Endothelial cell of umbilical vein (primary cell): ENCODE measurements around the gene C17orf113. TPM values are rescaled to one million over a fixed set of nuclear protein-coding genes. Genes with fewer than 3 reads are reported as not detected.

Source experiments
- BruUV-seq: library from RNA; stranded (reverse); fragments of 400-500 nt; replicated peaks from 2 replicates; lab custom pipeline; 2021; lab: Mats Ljungman, UMichigan
- CTCF ChIA-PET: fragments of 300-600, 350-600 bp; sonication (Branson Sonifier 250); formaldehyde crosslinking; loops from one replicate; lab custom pipeline; 2021; ENCODE audit warnings: antibody characterized with exemption, inconsistent platforms; lab: Charles Lee
- POLR2A ChIA-PET: fragments of 300-600, 350-600 bp; sonication (Branson Sonifier 250); formaldehyde crosslinking; loops from one replicate; lab custom pipeline; 2021; ENCODE audit warnings: antibody characterized with exemption, inconsistent platforms; lab: Charles Lee
- DNase-seq: peaks from one replicate; pipeline ENCODE4 v3.0.0-alpha.2; 2011; ENCODE audit warnings: low read depth, low spot score
- FAIRE-seq: peaks from 2 replicates; lab custom pipeline; 2011; peaks lifted over from hg19 to GRCh38; lab: Jason Lieb, UNC
- H2AFZ ChIP-seq: 2 replicates; pipeline ENCODE4 v1.6.0; 2012; ENCODE audit warnings: low read depth, low read length, control low read depth, inconsistent platforms
- H3K27ac ChIP-seq: 2 replicates; pipeline ENCODE4 v1.5.1; 2011; ENCODE audit warnings: low read depth, mild to moderate bottlenecking, control low read depth, low read length, moderate library complexity; ENCODE audit not compliant: insufficient read depth
- H3K27me3 ChIP-seq, 2 experiments: 2 replicates each; pipeline versions ENCODE4 v1.6.0 to v1.6.1; 2011; ENCODE audit warnings: low read length in 2 of 2, mixed read lengths in 1 of 2; ENCODE audit not compliant: control insufficient read depth in 2 of 2, insufficient read depth in 2 of 2
- H3K36me3 ChIP-seq, 2 experiments: 2 replicates in 1 of 2; 3 replicates in 1 of 2; pipeline ENCODE4 v1.5.1; 2011; ENCODE audit warnings: low read length in 2 of 2, mild to moderate bottlenecking in 1 of 2, moderate library complexity in 1 of 2; ENCODE audit not compliant: control insufficient read depth in 2 of 2, insufficient read depth in 2 of 2; ENCODE audit errors: extremely low read depth in 1 of 2
- H3K4me1 ChIP-seq: 3 replicates; pipeline ENCODE4 v1.5.1; 2011; ENCODE audit warnings: mild to moderate bottlenecking, low read length; ENCODE audit not compliant: control insufficient read depth, insufficient read depth; ENCODE audit errors: extremely low read depth
- H3K4me2 ChIP-seq: 2 replicates; pipeline ENCODE4 v1.6.1; 2011; ENCODE audit warnings: low read length, control low read depth, mixed read lengths; ENCODE audit not compliant: insufficient read depth
- H3K4me3 ChIP-seq, 3 experiments: fragments of 200-600 bp in 1 of 3; sonication (generic), shearing (Covaris generic) in 1 of 3; replicated peaks in 1 of 3; 2 replicates each; pipeline ENCODE4 v1.5.1; 2011 to 2016; ENCODE audit warnings: control low read depth in 3 of 3, low read length in 3 of 3, mild to moderate bottlenecking in 2 of 3, inconsistent platforms in 1 of 3, low read depth in 1 of 3, moderate library complexity in 1 of 3; ENCODE audit not compliant: insufficient read depth in 1 of 3
- H3K79me2 ChIP-seq: 2 replicates; pipeline ENCODE4 v1.6.0; 2012; ENCODE audit warnings: low read length, inconsistent platforms; ENCODE audit not compliant: control insufficient read depth, insufficient read depth
- H3K9ac ChIP-seq: replicated peaks from 2 replicates; pipeline ENCODE3; 2011; ENCODE audit warnings: low read length, control low read depth; ENCODE audit not compliant: insufficient read depth; ENCODE audit errors: extremely low read depth
- H3K9me1 ChIP-seq: replicated peaks from 3 replicates; pipeline ENCODE4 v1.6.0; 2011; ENCODE audit warnings: mild to moderate bottlenecking, low read length; ENCODE audit not compliant: control insufficient read depth, insufficient read depth; ENCODE audit errors: extremely low read depth
- H3K9me3 ChIP-seq: replicated peaks from 2 replicates; pipeline ENCODE4 v1.5.1; 2012; ENCODE audit warnings: low read length, inconsistent platforms; ENCODE audit not compliant: control insufficient read depth, insufficient read depth
- H4K20me1 ChIP-seq: replicated peaks from 2 replicates; pipeline ENCODE3; 2011; ENCODE audit warnings: mild to moderate bottlenecking, low read length; ENCODE audit not compliant: control insufficient read depth, insufficient read depth; ENCODE audit errors: extremely low read depth
- EZH2 ChIP-seq: IDR thresholded peaks from 2 replicates; pipeline ENCODE4 v1.6.1; 2012; ENCODE audit warnings: borderline replicate concordance, low read depth, mild to moderate bottlenecking, moderate library complexity, low read length, inconsistent platforms; ENCODE audit not compliant: severe bottlenecking
- FOS ChIP-seq: IDR thresholded peaks from 2 replicates; pipeline ENCODE4 v1.6.1; 2011; ENCODE audit warnings: mild to moderate bottlenecking, low read length, moderate library complexity, borderline replicate concordance; ENCODE audit not compliant: insufficient read depth
- GATA2 ChIP-seq: IDR thresholded peaks from 2 replicates; pipeline ENCODE4 v1.7.0; 2011; ENCODE audit warnings: low read depth, mild to moderate bottlenecking, moderate library complexity, mixed read lengths, low read length; ENCODE audit not compliant: insufficient read length, insufficient read depth
- JUN ChIP-seq: IDR thresholded peaks from 2 replicates; pipeline ENCODE4 v1.6.1; 2011; ENCODE audit warnings: borderline replicate concordance, low read depth; ENCODE audit not compliant: insufficient read length, insufficient read depth
- MAX ChIP-seq: IDR thresholded peaks from 2 replicates; pipeline ENCODE4 v1.6.1; 2011; ENCODE audit not compliant: insufficient read depth, insufficient read length
- MYC ChIP-seq: IDR thresholded peaks from one replicate; pipeline ENCODE4 v1.6.1; 2011; ENCODE audit warnings: mild to moderate bottlenecking, low read depth, low read length
- POLR2A ChIP-seq: IDR thresholded peaks from 2 replicates; pipeline ENCODE4 v1.6.1; 2012; ENCODE audit warnings: low read depth, mild to moderate bottlenecking, control low read depth, low read length
- POLR2AphosphoS5 ChIP-seq: IDR thresholded peaks from 2 replicates; pipeline ENCODE4 v1.6.1; 2012; ENCODE audit warnings: low read depth, mild to moderate bottlenecking, control low read depth, low read length, moderate library complexity; ENCODE audit not compliant: insufficient read depth
- dilution Hi-C: fragments of 300-500 bp; cut with MboI; formaldehyde crosslinking; loops from one replicate; pipeline ENCODE4 v1.15.0; 2019; ENCODE audit warnings: low sequenced_read_pairs; ENCODE audit not compliant: extremely low pct_ligation_motif_present
- intact Hi-C: fragments of 100-400 bp; cut with micrococcal nuclease; formaldehyde crosslinking; loops from one replicate; pipeline ENCODE4 v1.10.0; 2022
- polyA plus RNA-seq, 4 experiments: library from polyadenylated mRNA; depleted of rRNA in 3 of 4; stranded (reverse) in 3 of 4; unstranded in 1 of 4; fragments of >200 nt; gene quantifications; 2 replicates each; pipeline versions ENCODE4 v1.2.1 to v1.2.3, GENCODE V29; 2011 to 2012; ENCODE audit warnings: missing spikeins in 1 of 4
- total RNA-seq: library from RNA; stranded (reverse); gene quantifications from 2 replicates; pipeline ENCODE4 v1.2.3, GENCODE V29; 2021
- TF ChIP-seq, protein P1 (sequence below), 2 donors: IDR thresholded peaks; 1 replicate in 1 of 2; 2 replicates in 1 of 2; pipeline ENCODE4 v1.5.1; 2011; ENCODE audit warnings: low read length in 2 of 2, mild to moderate bottlenecking in 2 of 2, moderate library complexity in 2 of 2, control low read depth in 1 of 2, inconsistent platforms in 1 of 2, low read depth in 1 of 2; ENCODE audit not compliant: insufficient read depth in 1 of 2; ENCODE audit errors: extremely low read depth in 1 of 2

C17orf113 gene
- total and polyA plus RNA-seq, 2 donors (not counting 3 experiments of a cell fraction or from before 2014, with no cell fraction given), result 0.20 to 0.30 TPM

GRCh38 chr17:42055496-42055895, 5.1 kb upstream of the C17orf113 start:
- no peaks in the 10 kb centered on the region for H3K79me2 ChIP-seq
- FAIRE-seq (no peak), DNase-seq (no peak)
- no TSS peak for BruUV-seq
- H3K9ac ChIP-seq, result no peak overlapping the region
- no peak overlapping the region for H3K27ac ChIP-seq
- H3K9me1 ChIP-seq, result no peaks in the 10 kb centered on the region
- H3K27me3 ChIP-seq, result peaks cover 28 to 36% of the 10 kb centered on the region in 2 experiments
- no peak overlapping the region for H3K4me3 ChIP-seq
- POLR2A ChIA-PET, result no interaction called here
- H2AFZ ChIP-seq, result no peak overlapping the region
- dilution Hi-C loops, result no loop called here
- intact Hi-C loops, result no loop called here
- H3K9me3 ChIP-seq, result no peaks in the 10 kb centered on the region
- CTCF ChIA-PET, result interaction anchor here (1.0 to 2.3 kb wide), 6 partner anchors 10 to 46 kb away, joined by 3 to 14 read pairs (median 6); partner anchors contain the start of gene NKIRAS2
- H4K20me1 ChIP-seq, result no peaks in the 10 kb centered on the region
- H3K4me1 ChIP-seq, result no peaks in the 10 kb centered on the region
- TF ChIP-seq, protein P1, sequence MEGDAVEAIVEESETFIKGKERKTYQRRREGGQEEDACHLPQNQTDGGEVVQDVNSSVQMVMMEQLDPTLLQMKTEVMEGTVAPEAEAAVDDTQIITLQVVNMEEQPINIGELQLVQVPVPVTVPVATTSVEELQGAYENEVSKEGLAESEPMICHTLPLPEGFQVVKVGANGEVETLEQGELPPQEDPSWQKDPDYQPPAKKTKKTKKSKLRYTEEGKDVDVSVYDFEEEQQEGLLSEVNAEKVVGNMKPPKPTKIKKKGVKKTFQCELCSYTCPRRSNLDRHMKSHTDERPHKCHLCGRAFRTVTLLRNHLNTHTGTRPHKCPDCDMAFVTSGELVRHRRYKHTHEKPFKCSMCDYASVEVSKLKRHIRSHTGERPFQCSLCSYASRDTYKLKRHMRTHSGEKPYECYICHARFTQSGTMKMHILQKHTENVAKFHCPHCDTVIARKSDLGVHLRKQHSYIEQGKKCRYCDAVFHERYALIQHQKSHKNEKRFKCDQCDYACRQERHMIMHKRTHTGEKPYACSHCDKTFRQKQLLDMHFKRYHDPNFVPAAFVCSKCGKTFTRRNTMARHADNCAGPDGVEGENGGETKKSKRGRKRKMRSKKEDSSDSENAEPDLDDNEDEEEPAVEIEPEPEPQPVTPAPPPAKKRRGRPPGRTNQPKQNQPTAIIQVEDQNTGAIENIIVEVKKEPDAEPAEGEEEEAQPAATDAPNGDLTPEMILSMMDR (IDR thresholded peaks at IDR 0.05; ENCODE audit: extremely low read depth in 1 of 2, insufficient read depth in 1 of 2, low read depth in 1 of 2, low read length in 2 of 2), result no peak
- TF ChIP-seq POLR2AphosphoS5, result no peak
- TF ChIP-seq MYC, result no peak
- no peak for TF ChIP-seq FOS
- no peak for TF ChIP-seq GATA2
- no peak for TF ChIP-seq JUN
- no peak for TF ChIP-seq EZH2
- no peak for TF ChIP-seq MAX
- TF ChIP-seq POLR2A, result no peak
- H3K36me3 ChIP-seq, result no peaks in the 10 kb centered on the region
- H3K4me2 ChIP-seq, result no peak overlapping the region
